Measurements from ENCODE around the gene HSPBAP1. TPM values are rescaled to one million over a fixed set of nuclear protein-coding genes. Genes with fewer than 3 reads are reported as not detected.
A peak's percentile ranks its signal among the peaks of the same experiment; 100 is the strongest.

The HSPBAP1 gene
- total RNA-seq, 6 donors from 2014 or later: 6.8 to 36.4 (median 13.9) TPM

GRCh38 chr3:122727766-122728165 lies 65.9 kb downstream of the HSPBAP1 start:
- H3K36me3 ChIP-seq: peaks cover 0 to 25% (median 12%) of the 10 kb centered on the region in 4 donors
- TF ChIP-seq EP300 (IDR thresholded peaks at IDR 0.05): no peak
- TF ChIP-seq POLR2AphosphoS5 (IDR thresholded peaks at IDR 0.05): no peak
- TF ChIP-seq POLR2A (IDR thresholded peaks at IDR 0.05): no peak
- no peak for TF ChIP-seq CTCF (IDR thresholded peaks at IDR 0.05)
- ATAC-seq (ENCODE audit: low FRiP score in 2 of 2) (no peak), DNase-seq (no peak)
- no peaks in the 10 kb centered on the region for H3K4me1 ChIP-seq
- WGBS, 2 donors: 95 to 97% methylated on average over 9 of the region's 9 CpGs
- no peak overlapping the region for H3K4me3 ChIP-seq
- H3K27ac ChIP-seq: no peak overlapping the region
- H3K27me3 ChIP-seq: no peaks in the 10 kb centered on the region
- H3K9me3 ChIP-seq: no peaks in the 10 kb centered on the region

GRCh38 chr3:122727294-122727693 lies 66.3 kb downstream of the HSPBAP1 start:
- Histone ChIP-seq H3K9me3 (no peaks in the 10 kb centered on the region), H3K4me1 (no peaks in the 10 kb centered on the region), H3K27ac (no peak overlapping the region), H3K4me3 (no peak overlapping the region), H3K27me3 (no peaks in the 10 kb centered on the region), H3K36me3 (peaks cover 0 to 30% (median 12%) of the 10 kb centered on the region in 4 donors)
- ATAC-seq (ENCODE audit: low FRiP score in 2 of 2): no peak
- WGBS, 2 donors: 90 to 95% methylated on average over 3 of the region's 3 CpGs
- DNase-seq: no peak
- TF ChIP-seq POLR2AphosphoS5 (IDR thresholded peaks at IDR 0.05): no peak
- TF ChIP-seq EP300 (IDR thresholded peaks at IDR 0.05): no peak
- TF ChIP-seq POLR2A (IDR thresholded peaks at IDR 0.05): no peak

GRCh38 chr3:122725106-122725505 lies 68.5 kb downstream of the HSPBAP1 start:
- TF ChIP-seq CTCF (IDR thresholded peaks at IDR 0.05): no peak
- no peak for TF ChIP-seq POLR2A (IDR thresholded peaks at IDR 0.05)
- H3K27me3 ChIP-seq: no peaks in the 10 kb centered on the region
- no peak for ATAC-seq (ENCODE audit: low FRiP score in 2 of 2)
- H3K27ac ChIP-seq: no peak overlapping the region
- peak in 1 of 2 donors; percentile 58 for DNase-seq
- no peaks in the 10 kb centered on the region for H3K9me3 ChIP-seq
- H3K4me1 ChIP-seq: no peaks in the 10 kb centered on the region
- peaks cover 5 to 45% (median 20%) of the 10 kb centered on the region in 4 donors for H3K36me3 ChIP-seq
- no peak overlapping the region for H3K4me3 ChIP-seq
- 95% methylated on average over 19 to 20 of the region's 20 CpGs for WGBS, 2 donors

- no peaks in the 10 kb centered on the region for H3K9me3 ChIP-seq
- WGBS, 2 donors: 67 to 85% methylated on average over 3 of the region's 3 CpGs
- ATAC-seq (ENCODE audit: low FRiP score in 2 of 2) (no peak), DNase-seq (no peak)
- no peak overlapping the region for H3K27ac ChIP-seq
- no peaks in the 10 kb centered on the region for H3K4me1 ChIP-seq
- peaks cover 22 to 85% (median 62%) of the 10 kb centered on the region in 4 donors for H3K36me3 ChIP-seq
- no peaks in the 10 kb centered on the region for H3K27me3 ChIP-seq
- H3K4me3 ChIP-seq: no peak overlapping the region
- TF ChIP-seq CTCF (IDR thresholded peaks at IDR 0.05) (no peak), EP300 (IDR thresholded peaks at IDR 0.05) (no peak), POLR2AphosphoS5 (IDR thresholded peaks at IDR 0.05) (no peak), POLR2A (IDR thresholded peaks at IDR 0.05) (no peak)
Measured at GRCh38 chr3:122719273-122719921, 74.2 kb downstream of the HSPBAP1 start.

GRCh38 chr3:122716667-122717066 lies 77.0 kb downstream of the HSPBAP1 start:
- Histone ChIP-seq H3K27ac (no peak overlapping the region), H3K36me3 (peaks cover 38 to 99% (median 83%) of the 10 kb centered on the region in 4 donors), H3K9me3 (no peaks in the 10 kb centered on the region), H3K27me3 (no peaks in the 10 kb centered on the region), H3K4me1 (no peaks in the 10 kb centered on the region), H3K4me3 (no peak overlapping the region)
- no peak for DNase-seq
- 78 to 88% methylated on average over 4 of the region's 4 CpGs for WGBS, 2 donors
- no peak for ATAC-seq (ENCODE audit: low FRiP score in 2 of 2)
- TF ChIP-seq POLR2AphosphoS5 (IDR thresholded peaks at IDR 0.05) (no peak), CTCF (IDR thresholded peaks at IDR 0.05) (no peak)

Data from upper lobe of left lung (tissue), 6 donors.